SJCRH30 (cell line): ENCODE results near the gene NPBWR2. TPM values are rescaled to one million over a fixed set of nuclear protein-coding genes. Genes with fewer than 3 reads are reported as not detected.
A peak's percentile ranks its signal among the peaks of the same experiment; 100 is the strongest.

Source experiments
- DNase-seq, 2 experiments: peaks; one replicate each; pipeline ENCODE4 v3.0.0-alpha.2; 2015 to 2020
- H3K27ac ChIP-seq: fragments of 250-450 bp; sonication (Bioruptor Pico); 2 replicates; pipeline ENCODE4 v1.5.1; 2020; ENCODE audit warnings: mild to moderate bottlenecking, moderate library complexity
- H3K27me3 ChIP-seq: fragments of 250-450 bp; sonication (Bioruptor Pico); 2 replicates; pipeline ENCODE4 v1.5.1; 2020; ENCODE audit warnings: mild to moderate bottlenecking, moderate library complexity
- H3K36me3 ChIP-seq: fragments of 250-450 bp; sonication (Bioruptor Pico); 2 replicates; pipeline ENCODE4 v1.5.1; 2020; ENCODE audit warnings: mild to moderate bottlenecking, moderate library complexity
- H3K4me1 ChIP-seq: fragments of 250-450 bp; sonication (Bioruptor Pico); 2 replicates; pipeline ENCODE4 v1.5.1; 2020; ENCODE audit warnings: mild to moderate bottlenecking, moderate library complexity
- H3K4me3 ChIP-seq: fragments of 250-450 bp; sonication (Bioruptor Pico); 2 replicates; pipeline ENCODE4 v1.5.1; 2020; ENCODE audit warnings: mild to moderate bottlenecking, moderate library complexity
- H3K9me3 ChIP-seq: fragments of 250-450 bp; sonication (Bioruptor Pico); replicated peaks from 2 replicates; pipeline ENCODE4 v1.5.1; 2020; ENCODE audit warnings: mild to moderate bottlenecking, moderate library complexity
- total RNA-seq: library from RNA; depleted of rRNA; stranded (reverse); fragments of >200 nt; shearing (Covaris generic); gene quantifications from 2 replicates; pipeline ENCODE4 v1.2.3, GENCODE V29; 2014; rRNA removed

NPBWR2 gene, protein sequence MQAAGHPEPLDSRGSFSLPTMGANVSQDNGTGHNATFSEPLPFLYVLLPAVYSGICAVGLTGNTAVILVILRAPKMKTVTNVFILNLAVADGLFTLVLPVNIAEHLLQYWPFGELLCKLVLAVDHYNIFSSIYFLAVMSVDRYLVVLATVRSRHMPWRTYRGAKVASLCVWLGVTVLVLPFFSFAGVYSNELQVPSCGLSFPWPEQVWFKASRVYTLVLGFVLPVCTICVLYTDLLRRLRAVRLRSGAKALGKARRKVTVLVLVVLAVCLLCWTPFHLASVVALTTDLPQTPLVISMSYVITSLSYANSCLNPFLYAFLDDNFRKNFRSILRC
- not detected in 2 replicates for total RNA-seq

GRCh38 chr20:64106981-64107735 is at the start of gene NPBWR2:
Gene NPBWR2, minus strand, starts transcription at chr20:64107565. Its CDS starts 734 bp downstream, at chr20:64106831.
- Histone ChIP-seq H3K36me3 (no peaks in the 10 kb centered on the region), H3K27me3 (peaks cover 64% of the 10 kb centered on the region), H3K4me3 (no peak within 1 kb of the TSS), H3K9me3 (no peaks in the 10 kb centered on the region), H3K27ac (no peak within 1 kb of the TSS), H3K4me1 (no peaks in the 10 kb centered on the region)
- peak in 1 of 2 experiments; percentile 8 for DNase-seq

- no peak overlapping the region for H3K4me3 ChIP-seq
- DNase-seq, result peak; percentile 23 to 38
- peaks cover 6% of the 10 kb centered on the region; the same call in 1 of the 2 replicates for H3K27me3 ChIP-seq
- H3K4me1 ChIP-seq, result no peaks in the 10 kb centered on the region
- H3K36me3 ChIP-seq, result no peaks in the 10 kb centered on the region
- H3K9me3 ChIP-seq, result no peaks in the 10 kb centered on the region
- H3K27ac ChIP-seq, result no peak overlapping the region
Measured at GRCh38 chr20:64156136-64156885, 48.9 kb upstream of the NPBWR2 start.

DNA sequence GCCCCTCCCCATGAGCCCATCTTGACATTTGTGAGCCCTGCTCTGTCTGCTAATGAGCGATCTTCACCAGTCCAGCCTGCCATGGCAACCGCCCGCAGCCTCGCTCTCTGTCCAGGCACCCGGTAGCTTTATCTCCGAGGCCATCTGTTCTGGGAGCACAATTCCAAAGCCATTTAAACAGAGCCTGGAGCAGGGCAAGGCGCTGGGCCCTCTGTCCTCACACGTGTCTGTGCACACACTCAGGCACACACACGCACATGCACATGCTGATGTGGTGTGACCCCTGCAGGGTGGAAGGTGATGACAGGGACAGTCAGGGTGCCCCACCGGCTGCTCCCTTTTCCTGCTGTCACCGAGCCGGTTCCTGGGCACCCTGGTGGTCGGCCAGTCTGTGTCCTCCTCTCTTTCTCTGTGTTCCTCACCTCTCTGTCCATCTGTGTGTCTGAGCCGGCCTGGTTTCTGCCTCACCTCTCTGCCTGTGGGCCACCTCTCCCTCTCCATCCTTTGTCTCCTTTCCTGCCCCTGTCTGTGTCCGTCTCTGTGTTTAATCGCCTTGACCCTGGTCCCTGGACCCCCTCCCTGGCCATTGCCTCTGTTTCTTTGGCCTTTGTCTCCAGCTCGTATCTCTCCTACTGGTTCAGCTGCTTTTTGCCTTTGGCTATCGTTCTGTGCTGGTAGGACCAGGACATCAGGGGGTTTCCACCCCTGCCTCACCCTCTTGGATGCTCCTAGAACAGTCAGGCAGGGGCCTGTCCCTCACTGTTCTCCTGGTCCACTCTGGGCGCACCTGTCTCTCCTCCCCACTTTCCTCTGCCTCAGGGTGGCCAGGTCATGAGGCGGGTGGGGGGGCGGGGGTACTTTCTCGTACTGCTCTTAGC is 48.1 kb upstream of the NPBWR2 start:
- Histone ChIP-seq H3K27me3 (no peaks in the 10 kb centered on the region; the same call in 1 of the 2 replicates), H3K4me3 (no peak overlapping the region), H3K9me3 (no peaks in the 10 kb centered on the region), H3K4me1 (no peaks in the 10 kb centered on the region), H3K27ac (no peak overlapping the region), H3K36me3 (no peaks in the 10 kb centered on the region)
- DNase-seq, result no peak

DNA sequence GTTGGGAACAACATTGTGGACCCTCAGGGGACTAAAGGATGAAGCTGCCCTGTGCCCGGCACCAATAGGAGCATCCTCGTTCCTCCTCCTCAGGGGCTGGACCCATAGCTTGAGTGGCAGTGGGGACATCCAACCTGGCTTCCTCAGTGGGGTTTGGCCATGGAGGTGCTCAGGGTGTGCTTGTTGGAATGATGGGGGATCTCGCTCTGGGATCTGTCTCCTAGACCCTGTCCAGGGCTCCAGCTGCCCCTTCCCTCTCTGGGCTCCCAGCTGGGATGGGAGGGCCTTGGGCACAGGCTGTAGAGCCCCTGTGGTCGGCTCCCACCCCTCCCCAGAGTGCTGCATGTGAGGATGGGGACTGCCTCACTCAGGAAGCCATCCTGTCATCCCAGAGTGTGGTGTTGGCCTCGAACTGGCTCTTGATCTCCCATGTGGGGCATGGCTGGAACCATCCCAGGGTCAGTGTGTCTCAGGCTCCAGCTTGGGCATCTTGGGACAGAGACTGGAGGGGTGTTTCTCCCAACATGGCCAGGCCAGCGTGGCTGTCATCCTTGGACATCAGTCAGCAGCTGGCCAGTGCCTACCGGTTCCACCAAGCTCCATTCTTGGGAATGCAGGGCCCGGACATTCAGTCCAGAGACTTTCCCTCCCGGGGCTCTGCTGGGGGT is 47.4 kb upstream of the NPBWR2 start:
- no peaks in the 10 kb centered on the region for H3K27me3 ChIP-seq
- DNase-seq, result no peak
- H3K4me1 ChIP-seq, result no peaks in the 10 kb centered on the region
- H3K9me3 ChIP-seq, result no peaks in the 10 kb centered on the region
- no peaks in the 10 kb centered on the region for H3K36me3 ChIP-seq
- no peak overlapping the region for H3K27ac ChIP-seq
- no peak overlapping the region for H3K4me3 ChIP-seq

DNA sequence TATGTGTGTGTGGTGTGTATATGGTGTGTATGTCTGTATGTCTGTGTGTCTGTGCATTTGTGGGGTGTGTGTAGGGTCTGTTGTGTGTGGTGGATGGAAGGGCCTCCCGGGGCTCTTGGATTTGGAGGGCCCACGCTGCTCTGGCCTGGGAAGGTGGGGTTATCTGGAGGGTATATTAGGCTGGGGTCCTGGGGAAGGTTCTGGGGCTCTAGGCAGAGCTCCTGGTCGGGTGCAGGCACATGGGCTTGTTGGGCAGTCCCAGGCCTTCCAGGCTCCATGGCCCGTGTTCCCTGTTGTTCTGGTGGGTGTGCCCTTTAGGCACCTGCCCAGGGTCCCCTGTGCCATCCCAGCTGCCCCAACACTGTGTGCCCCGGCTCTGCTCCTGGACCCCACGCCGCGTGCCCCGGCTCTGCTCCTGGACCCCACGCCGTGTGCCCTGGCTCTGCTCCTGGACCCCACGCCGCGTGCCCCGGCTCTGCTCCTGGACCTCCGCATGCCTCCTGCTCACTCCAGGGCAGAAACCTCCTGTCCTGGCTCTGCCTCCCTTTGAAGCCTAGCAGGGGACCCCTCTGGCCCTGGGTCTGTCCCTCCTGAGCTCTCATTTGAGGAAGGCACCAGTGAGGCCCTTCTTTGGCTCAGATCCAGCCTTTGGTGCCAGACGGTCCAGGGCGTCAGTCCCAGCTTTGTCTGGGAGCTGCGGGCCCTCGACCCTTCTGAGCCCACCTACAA is 46.7 kb upstream of the NPBWR2 start:
- 0 out of 2 replicates have a peak, but pooled peaks cover 1% of the 10 kb centered on the region for H3K27me3 ChIP-seq
- no peak for DNase-seq
- H3K9me3 ChIP-seq, result no peaks in the 10 kb centered on the region
- no peaks in the 10 kb centered on the region for H3K36me3 ChIP-seq
- no peak overlapping the region for H3K4me3 ChIP-seq
- no peaks in the 10 kb centered on the region for H3K4me1 ChIP-seq
- no peak overlapping the region for H3K27ac ChIP-seq

DNA sequence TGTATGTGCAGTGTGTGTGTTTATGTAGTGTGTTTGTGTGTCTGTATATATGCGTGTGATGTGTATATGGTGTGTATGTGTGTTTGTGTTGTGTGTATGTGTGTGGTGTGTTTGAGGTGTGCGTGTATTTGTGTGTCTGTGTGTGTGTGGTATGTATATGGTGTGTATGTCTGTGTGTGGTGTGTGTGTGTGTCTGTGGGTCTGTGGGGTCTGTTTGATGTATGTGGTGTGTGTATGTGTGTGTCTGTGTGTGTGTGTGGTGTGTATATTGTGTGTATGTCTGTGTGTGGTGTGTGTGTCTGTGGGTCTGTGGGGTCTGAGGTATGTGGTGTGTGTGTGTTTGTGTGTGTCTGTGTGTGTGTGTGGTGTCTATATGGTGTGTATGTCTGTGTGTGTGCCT is 46.0 kb upstream of the NPBWR2 start:
- H3K27ac ChIP-seq, result no peak overlapping the region
- no peaks in the 10 kb centered on the region for H3K36me3 ChIP-seq
- DNase-seq, result no peak
- no peak overlapping the region for H3K4me3 ChIP-seq
- 0 out of 2 replicates have a peak, but pooled peaks cover 4% of the 10 kb centered on the region for H3K27me3 ChIP-seq
- no peaks in the 10 kb centered on the region for H3K4me1 ChIP-seq
- H3K9me3 ChIP-seq, result no peaks in the 10 kb centered on the region

DNA sequence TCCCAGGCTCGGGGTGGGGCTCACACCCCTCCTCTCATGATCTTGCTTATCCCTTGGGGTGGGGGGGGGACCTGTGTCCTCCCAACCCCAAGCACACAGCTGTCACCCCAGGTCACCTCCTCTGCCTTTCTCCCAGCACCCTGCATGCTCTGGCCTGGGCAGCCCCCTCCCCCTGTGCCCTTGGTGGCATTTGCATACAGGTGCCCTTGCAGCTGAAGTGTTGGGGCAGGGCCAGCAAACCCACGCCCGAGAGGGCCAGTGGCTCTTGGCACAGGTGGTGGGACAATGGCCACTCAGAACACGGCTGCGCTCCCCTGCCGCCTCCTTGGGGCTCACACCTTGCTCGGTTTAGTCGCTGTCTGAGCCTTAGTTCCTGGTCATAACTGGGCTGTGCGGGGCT is 45.5 kb upstream of the NPBWR2 start:
- no peak overlapping the region for H3K4me3 ChIP-seq
- H3K27me3 ChIP-seq, result 0 out of 2 replicates have a peak, but pooled peaks cover 4% of the 10 kb centered on the region
- H3K36me3 ChIP-seq, result no peaks in the 10 kb centered on the region
- H3K4me1 ChIP-seq, result no peaks in the 10 kb centered on the region
- no peak overlapping the region for H3K27ac ChIP-seq
- no peak for DNase-seq
- H3K9me3 ChIP-seq, result no peaks in the 10 kb centered on the region

- no peak for DNase-seq
Measured at GRCh38 chr20:64151633-64152530, 44.5 kb upstream of the NPBWR2 start.

GRCh38 chr20:64150756-64151632 is 43.6 kb upstream of the NPBWR2 start:
- Histone ChIP-seq H3K9me3 (no peaks in the 10 kb centered on the region), H3K4me1 (no peaks in the 10 kb centered on the region), H3K27ac (no peak overlapping the region), H3K4me3 (no peak overlapping the region), H3K36me3 (no peaks in the 10 kb centered on the region), H3K27me3 (0 out of 2 replicates have a peak, but pooled peaks cover 4% of the 10 kb centered on the region)
- no peak for DNase-seq

More at GRCh38 chr20:64151633-64152530, 44.5 kb upstream of the NPBWR2 start:
- no peaks in the 10 kb centered on the region for H3K36me3 ChIP-seq
- H3K4me3 ChIP-seq, result no peak overlapping the region
- H3K4me1 ChIP-seq, result no peaks in the 10 kb centered on the region
- H3K9me3 ChIP-seq, result no peaks in the 10 kb centered on the region
- no peak overlapping the region for H3K27ac ChIP-seq
- 0 out of 2 replicates have a peak, but pooled peaks cover 4% of the 10 kb centered on the region for H3K27me3 ChIP-seq

DNA sequence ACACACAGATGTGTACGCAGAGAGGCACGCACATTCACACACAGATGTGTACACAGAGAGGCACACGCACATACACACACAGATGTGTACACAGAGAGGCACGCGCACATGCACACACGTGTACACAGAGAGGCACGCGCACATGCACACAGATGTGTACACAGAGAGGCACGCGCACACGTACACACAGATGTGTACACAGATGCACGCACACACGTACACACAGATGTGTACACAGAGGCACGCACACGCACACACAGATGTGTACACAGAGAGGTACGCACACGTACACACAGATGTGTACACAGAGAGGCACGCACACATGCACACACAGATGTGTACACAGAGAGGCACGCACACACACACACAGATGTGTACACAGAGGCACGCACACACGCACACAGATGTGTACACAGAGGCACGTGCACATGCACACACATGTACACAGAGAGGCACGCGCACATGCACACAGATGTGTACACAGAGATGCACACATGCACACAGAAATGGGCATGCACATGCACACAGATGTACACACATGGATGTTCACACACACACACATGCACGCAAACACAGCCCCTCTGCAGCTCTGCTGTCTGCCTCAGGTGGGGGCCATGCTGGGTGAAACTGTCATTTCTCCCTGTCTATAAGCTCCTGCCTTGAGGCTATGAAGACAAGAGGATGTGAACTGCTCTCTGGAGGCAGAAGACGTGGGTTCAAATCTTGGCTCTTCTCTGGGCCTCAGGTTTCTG is 42.6 kb upstream of the NPBWR2 start:
- Histone ChIP-seq H3K4me1 (no peaks in the 10 kb centered on the region), H3K9me3 (peaks cover 8% of the 10 kb centered on the region; the same call in 1 of the 2 replicates), H3K4me3 (no peak overlapping the region), H3K27ac (no peak overlapping the region), H3K36me3 (no peaks in the 10 kb centered on the region), H3K27me3 (0 out of 2 replicates have a peak, but pooled peaks cover 4% of the 10 kb centered on the region)
- DNase-seq, result no peak

DNA sequence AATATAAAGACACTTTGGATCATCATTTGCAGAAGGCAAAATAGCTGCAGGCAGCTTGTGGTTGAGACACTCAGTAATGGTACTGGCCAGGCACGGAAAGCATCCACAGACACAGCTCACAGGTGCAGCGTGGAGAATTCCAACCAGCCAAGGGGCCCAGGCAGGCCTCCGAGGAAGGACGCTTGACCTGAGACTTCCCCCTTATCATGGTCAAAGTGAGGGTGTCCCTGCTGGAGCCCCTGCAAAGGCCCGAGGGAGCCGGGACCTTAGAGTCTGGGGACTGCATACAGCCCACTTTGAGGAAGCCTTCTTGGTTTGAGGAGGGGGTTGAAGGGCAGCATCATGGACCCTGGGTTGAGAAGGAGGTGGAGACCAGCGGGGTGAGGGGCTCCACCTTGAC is 41.8 kb upstream of the NPBWR2 start:
- Histone ChIP-seq H3K9me3 (peaks cover 12% of the 10 kb centered on the region; the same call in 1 of the 2 replicates), H3K4me1 (no peaks in the 10 kb centered on the region), H3K36me3 (no peaks in the 10 kb centered on the region), H3K4me3 (no peak overlapping the region), H3K27me3 (0 out of 2 replicates have a peak, but pooled peaks cover 4% of the 10 kb centered on the region), H3K27ac (no peak overlapping the region)
- no peak for DNase-seq
